GM20000 (cell line): ENCODE results near the gene RAB20.

ENCODE experiments used
- DNase-seq: peaks from one replicate; pipeline ENCODE4 v3.0.0; 2012; ENCODE audit warnings: low spot score
- CTCF ChIP-seq: IDR thresholded peaks from 2 replicates; pipeline ENCODE4 v1.5.1; 2012; ENCODE audit warnings: mild to moderate bottlenecking, control low read depth; ENCODE audit errors: extremely low read depth, missing control alignments

RAB20 gene

GRCh38 chr13:110483386-110483968, 78.0 kb downstream of the RAB20 start:
- no peak for DNase-seq
- TF ChIP-seq CTCF: no peak

GRCh38 chr13:110480161-110480560, 81.4 kb downstream of the RAB20 start:
- TF ChIP-seq CTCF: no peak
- no peak for DNase-seq

GRCh38 chr13:110479648-110480047, 81.9 kb downstream of the RAB20 start:
- TF ChIP-seq CTCF: no peak
- DNase-seq: no peak

- TF ChIP-seq CTCF: no peak
- DNase-seq: no peak
These were observed 82.3 kb downstream of the RAB20 start for GRCh38 chr13:110479215-110479545.

- TF ChIP-seq CTCF: no peak
- DNase-seq: no peak
These were observed 82.9 kb downstream of the RAB20 start for GRCh38 chr13:110478405-110479214.

- no peak for TF ChIP-seq CTCF
- no peak for DNase-seq
These were observed 83.7 kb downstream of the RAB20 start for GRCh38 chr13:110477706-110478245.

- TF ChIP-seq CTCF: no peak
These were observed 85.3 kb downstream of the RAB20 start for GRCh38 chr13:110476220-110476617.

More at GRCh38 chr13:110476220-110476617, 85.3 kb downstream of the RAB20 start:
- DNase-seq: no peak
